GM18951 (cell line): Measurements from ENCODE around the gene RRP12.
"Not testable (repeated sequence)": the region's sequence is repeated elsewhere in the genome, so short reads cannot be mapped to it uniquely, and the experiment has no call there.

ENCODE experiments used
- POLR2A ChIP-seq: IDR thresholded peaks from 4 replicates; pipeline ENCODE4 v1.6.1; 2011; ENCODE audit warnings: mild to moderate bottlenecking; ENCODE audit not compliant: insufficient read length, insufficient read depth; ENCODE audit errors: extremely low read depth
- in situ Hi-C: fragments of 300-500 bp; cut with MboI; formaldehyde crosslinking; loops from one replicate; pipeline ENCODE4 v1.12.0; 2022; ENCODE audit warnings: low sequenced_read_pairs, mixed read lengths, inconsistent platforms; ENCODE audit not compliant: unreplicated experiment

The RRP12 gene

GRCh38 chr10:97353945-97354344 is 47.2 kb downstream of the RRP12 start:
- in situ Hi-C loops: no loop called here
- TF ChIP-seq POLR2A: no peak

- in situ Hi-C loops: no loop called here
- TF ChIP-seq POLR2A: no peak
Observed at GRCh38 chr10:97349752-97350513, 51.2 kb downstream of the RRP12 start.

- in situ Hi-C loops: no loop called here
- TF ChIP-seq POLR2A: no peak
Observed at GRCh38 chr10:97347317-97347716, 53.8 kb downstream of the RRP12 start.

GRCh38 chr10:97343664-97344063 is 57.5 kb downstream of the RRP12 start:
- in situ Hi-C loops: not testable (repeated sequence)

GRCh38 chr10:97341416-97341815 is 59.7 kb downstream of the RRP12 start:
- in situ Hi-C loops: no loop called here

GRCh38 chr10:97338041-97338440 is 63.1 kb downstream of the RRP12 start:
- TF ChIP-seq POLR2A: no peak
- in situ Hi-C loops: no loop called here

More at GRCh38 chr10:97341416-97341815, 59.7 kb downstream of the RRP12 start:
- TF ChIP-seq POLR2A: no peak

- TF ChIP-seq POLR2A: no peak
- in situ Hi-C loops: no loop called here
Observed at GRCh38 chr10:97336942-97337831, 64.0 kb downstream of the RRP12 start.

- TF ChIP-seq POLR2A: no peak
- in situ Hi-C loops: no loop called here
Observed at GRCh38 chr10:97336446-97336845, 64.7 kb downstream of the RRP12 start.

- no peak for TF ChIP-seq POLR2A
- in situ Hi-C loops: no loop called here
Observed at GRCh38 chr10:97336006-97336405, 65.1 kb downstream of the RRP12 start.

- in situ Hi-C loops: no loop called here
- no peak for TF ChIP-seq POLR2A
Observed at GRCh38 chr10:97335188-97335619, 65.9 kb downstream of the RRP12 start.

- in situ Hi-C loops: no loop called here
- TF ChIP-seq POLR2A: peak; percentile 47
Observed at GRCh38 chr10:97334370-97335175, 66.6 kb downstream of the RRP12 start, which contains the start of gene FRAT2. FRAT2 (minus strand) TSS chr10:97334729; CDS start chr10:97334572, 157 bp downstream.

GRCh38 chr10:97333601-97334369 is 67.4 kb downstream of the RRP12 start:
- TF ChIP-seq POLR2A: no peak
- in situ Hi-C loops: no loop called here
